ENCODE measurements around the gene GALNT17. TPM values are rescaled to one million over a fixed set of nuclear protein-coding genes. Genes with fewer than 3 reads are reported as not detected.
"Not testable (repeated sequence)": the region's sequence is repeated elsewhere in the genome, so short reads cannot be mapped to it uniquely, and the experiment has no call there.

GALNT17 gene
- total RNA-seq, 1 experiment from 2014 or later, result not detected

DNA sequence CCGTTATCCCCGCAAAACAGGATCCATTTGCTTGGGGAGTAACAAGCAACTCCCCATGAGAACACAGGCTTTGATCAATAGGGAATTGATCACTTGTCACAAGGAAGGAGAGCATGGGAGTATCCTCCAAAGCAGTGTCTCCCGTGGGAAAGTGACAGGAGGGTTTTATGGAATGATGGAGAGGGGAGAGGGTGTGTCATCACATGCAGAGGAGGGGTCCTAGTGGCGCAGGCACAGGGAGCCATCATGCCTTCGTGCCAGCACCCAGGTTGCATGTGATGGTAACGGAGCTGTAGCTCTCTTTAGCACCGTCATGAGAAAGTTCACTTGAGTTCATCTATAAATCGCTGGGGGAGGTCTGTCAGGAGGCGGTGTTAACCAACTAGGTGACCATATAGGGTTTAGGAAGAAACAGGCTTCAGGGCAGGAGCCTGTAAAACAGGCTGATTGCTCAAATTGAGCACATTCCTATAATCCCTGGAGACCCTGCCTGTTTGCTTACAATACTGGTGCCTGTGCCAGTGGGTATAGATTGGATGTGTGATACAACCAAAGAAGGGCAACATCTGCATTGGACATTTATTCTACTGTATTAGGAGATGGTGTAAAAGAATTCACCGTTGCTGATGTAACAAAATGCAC lies 428.5 kb downstream of the GALNT17 start:
- no peak for DNase-seq (ENCODE audit: low spot score)
- in situ Hi-C loops (cut with HindIII; ENCODE audit: low sequenced_read_pairs), result no loop called here

- in situ Hi-C loops (cut with HindIII; ENCODE audit: low sequenced_read_pairs), result no loop called here
- peak; percentile 64 for DNase-seq (ENCODE audit: low spot score)
Measured at GRCh38 chr7:71563276-71563675, 431.3 kb downstream of the GALNT17 start.

- DNase-seq (ENCODE audit: low spot score), result peak; percentile 60
- in situ Hi-C loops (cut with HindIII; ENCODE audit: low sequenced_read_pairs), result no loop called here
Measured at GRCh38 chr7:71566376-71566775, 434.4 kb downstream of the GALNT17 start.

GRCh38 chr7:71566991-71567390 lies 435.0 kb downstream of the GALNT17 start:
- peak; percentile 69 for DNase-seq (ENCODE audit: low spot score)

GRCh38 chr7:71574153-71574860 lies 442.4 kb downstream of the GALNT17 start:
- in situ Hi-C loops (cut with HindIII; ENCODE audit: low sequenced_read_pairs), result no loop called here
- DNase-seq (ENCODE audit: low spot score), result no peak

More at GRCh38 chr7:71566991-71567390, 435.0 kb downstream of the GALNT17 start:
- in situ Hi-C loops (cut with HindIII; ENCODE audit: low sequenced_read_pairs), result no loop called here

- DNase-seq (ENCODE audit: low spot score), result no peak
- in situ Hi-C loops (cut with HindIII; ENCODE audit: low sequenced_read_pairs), result no loop called here
Measured at GRCh38 chr7:71580027-71580426, 448.1 kb downstream of the GALNT17 start.

GRCh38 chr7:71584256-71584655 lies 452.3 kb downstream of the GALNT17 start:
- DNase-seq (ENCODE audit: low spot score), result no peak
- in situ Hi-C loops (cut with HindIII; ENCODE audit: low sequenced_read_pairs), result no loop called here

- in situ Hi-C loops (cut with HindIII; ENCODE audit: low sequenced_read_pairs), result no loop called here
- peak; percentile 96 for DNase-seq (ENCODE audit: low spot score)
Measured at GRCh38 chr7:71591876-71592275, 459.9 kb downstream of the GALNT17 start.

DNA sequence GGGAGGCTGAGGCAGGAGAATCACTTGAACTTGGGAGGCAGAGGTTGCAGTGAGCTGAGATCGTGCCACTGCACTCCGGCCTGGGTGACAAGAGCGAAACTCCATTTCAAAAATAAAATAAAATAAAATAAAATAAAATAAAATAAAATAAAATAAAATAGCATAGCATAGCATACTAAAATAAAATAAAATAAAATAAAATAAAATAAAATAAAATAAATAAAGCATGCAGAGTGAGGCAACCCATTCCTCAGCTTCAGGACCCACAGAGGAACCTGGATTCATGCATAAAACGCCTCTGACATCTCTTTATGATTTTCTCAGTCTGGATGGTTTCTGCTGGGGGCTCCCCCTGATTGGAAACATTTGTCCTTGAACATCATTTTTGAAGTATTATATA lies 460.4 kb downstream of the GALNT17 start:
- in situ Hi-C loops (cut with HindIII; ENCODE audit: low sequenced_read_pairs); DNase-seq (ENCODE audit: low spot score): not testable (repeated sequence)

- no peak for DNase-seq (ENCODE audit: low spot score)
- in situ Hi-C loops (cut with HindIII; ENCODE audit: low sequenced_read_pairs), result no loop called here
Measured at GRCh38 chr7:71594736-71595135, 462.8 kb downstream of the GALNT17 start.

DNA sequence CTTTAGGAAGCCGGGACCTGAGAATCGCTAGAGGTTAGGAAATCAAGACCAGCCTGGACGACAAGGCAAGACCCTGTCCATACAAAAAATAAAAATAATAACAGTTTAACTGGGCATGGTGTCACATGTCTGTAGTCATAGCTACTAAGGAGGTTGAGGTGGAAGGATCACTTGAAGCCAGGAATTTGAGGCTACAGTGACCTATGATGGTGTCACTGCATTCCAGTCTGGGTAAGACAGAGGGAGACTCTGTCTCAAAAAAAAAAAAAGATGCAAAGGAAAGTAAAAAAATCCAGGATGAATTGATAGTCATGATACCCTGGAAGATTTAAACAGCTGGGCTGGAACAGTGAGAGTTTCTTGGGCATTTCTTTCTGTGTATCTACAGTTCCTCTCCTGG lies 463.2 kb downstream of the GALNT17 start:
- in situ Hi-C loops (cut with HindIII; ENCODE audit: low sequenced_read_pairs), result no loop called here
- no peak for DNase-seq (ENCODE audit: low spot score)

DNA sequence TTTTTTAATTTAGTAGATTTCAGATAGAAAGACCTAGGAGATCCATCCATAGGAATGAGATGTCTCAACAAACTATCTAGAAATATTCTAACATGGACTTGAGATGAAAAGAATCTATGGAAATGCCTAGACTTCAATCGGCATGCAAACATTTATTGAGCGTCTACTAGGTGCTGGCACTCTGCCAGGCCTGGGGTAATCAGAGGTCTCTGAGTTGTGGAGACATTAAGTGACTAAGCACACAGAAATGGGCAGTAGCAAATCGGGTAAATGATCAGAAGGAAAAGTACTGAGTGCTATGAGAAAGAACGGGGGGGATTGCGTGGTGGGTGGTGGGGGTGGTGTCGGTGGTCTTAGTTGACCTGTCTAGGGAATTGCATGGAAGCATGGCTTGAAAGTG lies 466.6 kb downstream of the GALNT17 start:
- in situ Hi-C loops (cut with HindIII; ENCODE audit: low sequenced_read_pairs), result no loop called here
- no peak for DNase-seq (ENCODE audit: low spot score)

- no peak for DNase-seq (ENCODE audit: low spot score)
- in situ Hi-C loops (cut with HindIII; ENCODE audit: low sequenced_read_pairs), result no loop called here
Measured at GRCh38 chr7:71601851-71602250, 469.9 kb downstream of the GALNT17 start.

DNA sequence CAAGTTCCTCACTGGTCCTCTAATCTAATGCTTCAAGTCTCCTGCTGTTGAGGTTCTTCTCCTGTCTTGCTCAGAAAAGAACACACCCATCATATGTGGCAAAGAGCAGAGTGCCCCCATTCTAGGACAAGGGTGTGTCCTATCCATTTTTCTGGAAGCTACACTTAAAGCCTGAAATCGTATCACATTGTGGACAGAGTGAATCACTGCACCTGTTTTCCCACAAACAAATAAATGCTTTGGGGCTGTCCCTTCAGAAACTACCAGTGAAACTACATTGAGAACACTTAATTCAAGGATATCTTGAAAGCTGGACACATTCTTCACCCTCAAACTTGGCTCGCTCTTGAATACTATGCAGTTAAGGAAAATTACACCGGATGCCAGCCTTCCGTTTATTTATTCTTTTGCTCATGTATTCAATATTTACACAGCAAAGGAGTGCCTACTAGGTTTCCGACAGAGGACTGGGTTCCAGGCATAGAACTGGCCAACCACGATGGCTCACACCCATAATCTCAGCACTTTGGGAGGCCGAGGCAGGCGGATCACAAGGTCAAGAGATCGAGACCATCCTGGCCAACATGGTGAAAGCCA lies 473.0 kb downstream of the GALNT17 start:
- DNase-seq (ENCODE audit: low spot score), result no peak
- in situ Hi-C loops (cut with HindIII; ENCODE audit: low sequenced_read_pairs), result no loop called here

GRCh38 chr7:71611986-71612385 lies 480.0 kb downstream of the GALNT17 start:
- in situ Hi-C loops (cut with HindIII; ENCODE audit: low sequenced_read_pairs), result no loop called here
- no peak for DNase-seq (ENCODE audit: low spot score)

DNA sequence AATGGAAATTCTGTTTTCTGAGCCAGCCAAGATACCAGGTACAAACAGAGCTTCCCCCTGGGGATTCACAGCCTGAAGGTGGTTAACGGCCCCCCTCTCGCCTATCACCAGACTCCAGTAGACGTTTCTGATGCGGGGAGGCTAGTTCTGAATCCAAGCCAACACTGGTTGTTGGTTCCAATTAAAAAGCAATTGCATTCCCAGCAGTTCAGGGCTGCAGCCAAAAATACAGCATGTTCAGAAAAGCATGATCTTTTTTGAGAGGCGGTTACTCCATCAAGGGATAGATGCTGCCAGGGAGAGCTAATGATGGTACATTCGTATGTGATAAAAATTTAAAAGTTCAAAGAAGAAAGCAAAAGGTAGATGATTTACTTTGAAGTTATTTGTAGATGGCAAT lies 481.0 kb downstream of the GALNT17 start:
- in situ Hi-C loops (cut with HindIII; ENCODE audit: low sequenced_read_pairs), result no loop called here
- peak; percentile 86 for DNase-seq (ENCODE audit: low spot score)

- peak; percentile 87 for DNase-seq (ENCODE audit: low spot score)
Measured at GRCh38 chr7:71613313-71613712, 481.4 kb downstream of the GALNT17 start.

DNA sequence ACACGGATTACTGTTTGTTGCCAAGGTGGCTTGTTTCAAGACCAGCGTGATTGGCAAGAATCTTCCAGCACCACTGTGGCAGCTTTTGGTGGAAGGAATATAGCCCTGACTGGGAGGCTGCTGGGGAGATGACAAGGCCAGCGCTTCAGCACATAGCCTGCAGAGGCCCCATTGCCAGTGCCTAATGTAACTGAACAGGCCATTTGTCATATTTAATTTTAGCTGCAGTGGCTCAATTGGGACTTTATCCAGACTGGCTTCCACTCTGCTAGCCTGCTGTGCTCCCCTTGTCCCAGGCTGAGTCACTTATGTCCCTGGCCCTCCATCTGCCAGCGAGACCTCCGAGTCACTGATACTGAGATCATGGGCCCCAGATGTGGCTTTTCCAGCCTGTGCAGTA lies 483.1 kb downstream of the GALNT17 start:
- in situ Hi-C loops (cut with HindIII; ENCODE audit: low sequenced_read_pairs), result no loop called here
- peak; percentile 98 for DNase-seq (ENCODE audit: low spot score)

More at GRCh38 chr7:71613313-71613712, 481.4 kb downstream of the GALNT17 start:
- in situ Hi-C loops (cut with HindIII; ENCODE audit: low sequenced_read_pairs), result no loop called here

DNA sequence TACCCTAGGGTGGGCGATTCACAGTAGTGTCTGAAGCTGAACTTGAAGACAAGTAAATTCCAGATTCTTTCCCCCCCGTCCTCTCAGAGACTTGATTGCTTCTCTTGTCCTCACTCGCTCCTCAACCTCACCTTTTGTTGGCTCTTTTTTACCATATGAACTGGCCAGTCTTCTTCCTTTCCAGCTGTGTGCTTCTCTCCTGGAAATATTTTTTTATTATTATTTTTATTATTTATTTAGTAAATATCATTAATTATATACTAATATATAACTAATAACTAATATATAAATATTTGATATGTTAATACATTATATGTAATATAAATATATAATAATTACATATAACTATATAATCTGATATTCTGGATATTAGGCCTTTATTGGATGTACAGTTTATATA lies 484.3 kb downstream of the GALNT17 start:
- DNase-seq (ENCODE audit: low spot score), result no peak
- in situ Hi-C loops (cut with HindIII; ENCODE audit: low sequenced_read_pairs), result no loop called here

- DNase-seq (ENCODE audit: low spot score), result no peak
- in situ Hi-C loops (cut with HindIII; ENCODE audit: low sequenced_read_pairs), result no loop called here
Measured at GRCh38 chr7:71618278-71618677, 486.3 kb downstream of the GALNT17 start.

Measured in G401 (cell line).